ENCODE measurements around the gene PRKCG. TPM values are rescaled to one million over a fixed set of nuclear protein-coding genes. Genes with fewer than 3 reads are reported as not detected.

The PRKCG gene
- total RNA-seq, 1 donor from 2014 or later, result 0.51 TPM

DNA sequence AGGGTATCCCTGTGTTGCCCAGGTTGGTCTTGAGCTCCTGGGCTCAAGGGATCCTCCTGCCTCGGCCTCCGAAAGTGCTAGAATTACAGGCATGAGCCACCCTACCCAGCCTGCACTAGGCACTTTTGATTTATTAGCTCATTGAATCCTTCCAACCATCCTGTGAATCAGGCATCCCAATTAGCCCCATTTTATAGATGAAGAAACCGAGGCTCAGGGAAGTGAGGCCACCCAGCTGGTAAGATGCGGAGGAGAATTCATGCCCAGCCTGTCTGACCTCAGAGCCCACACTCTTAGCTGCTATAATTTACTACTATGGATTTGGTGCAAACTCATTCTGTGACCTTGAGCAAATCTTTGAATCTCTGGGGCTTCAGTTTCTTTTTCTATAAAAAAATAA, 62.9 kb downstream of the PRKCG start:
- Mint-ChIP-seq H3K27me3 (ENCODE audit: insufficient read depth, low read depth) (peaks cover 9% of the 10 kb centered on the region), H3K9me3 (peaks cover 5% of the 10 kb centered on the region), H3K27ac (no peak overlapping the region), H3K36me3 (peaks cover 18% of the 10 kb centered on the region), H3K4me1 (peaks cover 6% of the 10 kb centered on the region), H3K4me3 (no peak overlapping the region)
- Histone ChIP-seq H3K36me3 (no peaks in the 10 kb centered on the region), H3K4me3 (no peak overlapping the region), H3K9me3 (ENCODE audit: low read depth) (no peaks in the 10 kb centered on the region), H3K4me2 (no peak overlapping the region), H3K9ac (no peak overlapping the region), H2AFZ (replicated peaks) (no peak overlapping the region), H4K20me1 (ENCODE audit: low read depth) (no peaks in the 10 kb centered on the region), H3K4me1 (peaks cover 3% of the 10 kb centered on the region), H3F3A (ENCODE audit: low read depth) (peaks cover 8% of the 10 kb centered on the region), H3K79me2 (ENCODE audit: low read depth) (no peaks in the 10 kb centered on the region), H3K27ac (no peak overlapping the region), H3K27me3 (peaks cover 19% of the 10 kb centered on the region)
- no peak for DNase-seq (ENCODE audit: low spot score)
- no peak for TF ChIP-seq EZH2 (IDR thresholded peaks at IDR 0.05)
- TF ChIP-seq EZH2phosphoT487 (IDR thresholded peaks at IDR 0.05), result no peak
- no peak for TF ChIP-seq CTCF (IDR thresholded peaks at IDR 0.05)

DNA sequence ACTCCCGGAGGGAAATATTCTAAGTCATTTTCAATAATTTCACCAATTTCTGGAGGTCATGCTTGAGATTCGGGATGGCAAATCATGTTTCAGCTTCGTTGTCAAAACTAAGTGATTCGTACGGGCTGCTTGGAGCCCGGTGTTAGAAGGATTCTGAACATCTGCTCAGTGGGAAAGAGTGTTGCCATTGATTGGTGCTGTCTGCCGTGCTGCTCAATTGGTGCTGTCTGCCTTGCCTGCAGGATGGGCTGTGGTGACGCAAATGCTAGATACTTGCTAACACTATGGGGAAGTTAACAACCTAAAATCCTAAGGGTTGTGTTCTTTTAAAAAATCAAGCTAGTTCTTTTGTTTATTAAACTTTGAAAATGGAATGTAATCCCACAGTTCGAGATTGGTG, 63.4 kb downstream of the PRKCG start:
- H3K27me3 Mint-ChIP-seq (ENCODE audit: insufficient read depth, low read depth), result peaks cover 9% of the 10 kb centered on the region
- no peak for TF ChIP-seq CTCF (IDR thresholded peaks at IDR 0.05)
- TF ChIP-seq EZH2 (IDR thresholded peaks at IDR 0.05), result no peak
- TF ChIP-seq EZH2phosphoT487 (IDR thresholded peaks at IDR 0.05), result no peak

GRCh38 chr19:53945998-53946397, 64.0 kb downstream of the PRKCG start:
- peak overlapping the region; percentile 57 for H3K4me2 ChIP-seq
- H3K9me3 ChIP-seq (ENCODE audit: low read depth), result no peaks in the 10 kb centered on the region
- H2AFZ ChIP-seq (replicated peaks), result no peak overlapping the region
- peaks cover 3% of the 10 kb centered on the region for H3K9me3 Mint-ChIP-seq
- H3K4me1 Mint-ChIP-seq, result peaks cover 6% of the 10 kb centered on the region
- H3F3A ChIP-seq (ENCODE audit: low read depth), result peaks cover 8% of the 10 kb centered on the region
- H4K20me1 ChIP-seq (ENCODE audit: low read depth), result no peaks in the 10 kb centered on the region
- no peak overlapping the region for H3K27ac Mint-ChIP-seq
- no peak overlapping the region for H3K4me3 Mint-ChIP-seq
- no peaks in the 10 kb centered on the region for H3K36me3 ChIP-seq
- no peak for DNase-seq (ENCODE audit: low spot score)
- H3K9ac ChIP-seq, result no peak overlapping the region
- peaks cover 9% of the 10 kb centered on the region for H3K27me3 Mint-ChIP-seq (ENCODE audit: insufficient read depth, low read depth)
- H3K36me3 Mint-ChIP-seq, result peaks cover 11% of the 10 kb centered on the region
- no peak overlapping the region for H3K4me3 ChIP-seq
- TF ChIP-seq CTCF (IDR thresholded peaks at IDR 0.05) (no peak), EZH2 (IDR thresholded peaks at IDR 0.05) (no peak)
- peaks cover 19% of the 10 kb centered on the region for H3K27me3 ChIP-seq
- no peak overlapping the region for H3K27ac ChIP-seq
- no peaks in the 10 kb centered on the region for H3K79me2 ChIP-seq (ENCODE audit: low read depth)
- H3K4me1 ChIP-seq, result peaks cover 3% of the 10 kb centered on the region

More for the DNA sequence above, 63.4 kb downstream of the PRKCG start:
- Histone ChIP-seq H3K79me2 (ENCODE audit: low read depth) (no peaks in the 10 kb centered on the region), H3K4me3 (no peak overlapping the region), H3K4me1 (peaks cover 3% of the 10 kb centered on the region), H3K9me3 (ENCODE audit: low read depth) (no peaks in the 10 kb centered on the region), H3F3A (ENCODE audit: low read depth) (peaks cover 8% of the 10 kb centered on the region), H3K27ac (no peak overlapping the region), H3K27me3 (peaks cover 19% of the 10 kb centered on the region), H3K4me2 (peak overlapping the region; percentile 57), H2AFZ (replicated peaks) (no peak overlapping the region), H3K9ac (no peak overlapping the region), H4K20me1 (ENCODE audit: low read depth) (no peaks in the 10 kb centered on the region), H3K36me3 (no peaks in the 10 kb centered on the region)
- Mint-ChIP-seq H3K9me3 (peaks cover 3% of the 10 kb centered on the region), H3K27ac (no peak overlapping the region), H3K4me1 (peaks cover 6% of the 10 kb centered on the region), H3K4me3 (peak overlapping the region; percentile 54), H3K36me3 (peaks cover 13% of the 10 kb centered on the region)
- DNase-seq (ENCODE audit: low spot score), result peak; percentile 35
